HCT116 (cell line): ENCODE data around the gene WNT9B. TPM values are rescaled to one million over a fixed set of nuclear protein-coding genes. Genes with fewer than 3 reads are reported as not detected.

ENCODE experiments used
- ATAC-seq: fragments of 200-7000 bp; cut with Tn5 transposase; 2 replicates; pipeline ENCODE4 v1.9.1; 2020; ENCODE audit warnings: mild to moderate bottlenecking, moderate library complexity
- BruUV-seq: library from RNA; stranded (reverse); fragments of 400-500 nt; replicated peaks from 2 replicates; lab custom pipeline; 2021; lab: Mats Ljungman, UMichigan
- CTCF ChIA-PET: fragments of 300-600 bp; sonication (Branson Sonifier 250); formaldehyde crosslinking; loops from one replicate; lab custom pipeline; 2021; ENCODE audit warnings: antibody characterized with exemption; lab: Charles Lee
- POLR2A ChIA-PET: fragments of 300-600, 350-600 bp; sonication (Branson Sonifier 250); formaldehyde crosslinking; loops from one replicate; lab custom pipeline; 2021; ENCODE audit warnings: antibody characterized with exemption; lab: Charles Lee
- RAD21 ChIA-PET, 2 experiments: fragments of 300-600 bp; sonication (Branson Sonifier 250); formaldehyde crosslinking; loops; one replicate each; lab custom pipeline; 2023; ENCODE audit warnings: low total read pairs in 2 of 2; ENCODE audit not compliant: uncharacterized antibody in 2 of 2, unreplicated experiment in 2 of 2, low non-redundant PET in 1 of 2; lab: Charles Lee
- DNase-seq: peaks from one replicate; pipeline ENCODE4 v3.0.0-alpha.2; 2010; ENCODE audit warnings: low read depth, low spot score
- H2AFZ ChIP-seq: fragments of 200-600 bp; shearing (Covaris generic), sonication (generic); 2 replicates; pipeline ENCODE4 v1.6.1; 2017; ENCODE audit warnings: low read depth, mixed run types, mixed read lengths, antibody characterized with exemption, low read length; ENCODE audit not compliant: poor library complexity, severe bottlenecking
- H3K27ac ChIP-seq: 2 replicates; pipeline ENCODE4 v1.5.1; 2012; ENCODE audit warnings: low read depth, low read length
- H3K27me3 ChIP-seq: fragments of 200-600 bp; sonication (generic); 2 replicates; pipeline ENCODE4 v1.6.1; 2016; ENCODE audit warnings: mixed run types, low read length, mixed read lengths; ENCODE audit not compliant: insufficient read depth
- H3K36me3 ChIP-seq, 2 experiments: fragments of 200-500 bp in 1 of 2; fragments of 200-600 bp in 1 of 2; sonication (Bioruptor generic) in 1 of 2; sonication (generic) in 1 of 2; 2 replicates each; pipeline versions ENCODE4 v1.5.1 to v1.6.1; 2014 to 2016; ENCODE audit warnings: low read length in 2 of 2, inconsistent platforms in 1 of 2, mixed read lengths in 1 of 2, mixed run types in 1 of 2; ENCODE audit not compliant: insufficient read depth in 2 of 2, control insufficient read depth in 1 of 2
- H3K4me1 ChIP-seq, 2 experiments: fragments of 200-600 bp in 1 of 2; sonication (generic) in 1 of 2; 2 replicates each; pipeline versions ENCODE4 v1.5.1 to v1.6.1; 2012 to 2017; ENCODE audit warnings: low read length in 2 of 2, inconsistent platforms in 1 of 2, mild to moderate bottlenecking in 1 of 2, mixed read lengths in 1 of 2, mixed run types in 1 of 2, moderate library complexity in 1 of 2; ENCODE audit not compliant: insufficient read depth in 2 of 2, control insufficient read depth in 1 of 2
- H3K4me2 ChIP-seq: fragments of 200-600 bp; sonication (generic); 2 replicates; pipeline ENCODE4 v1.6.1; 2017; ENCODE audit warnings: mixed run types, low read length, mixed read lengths
- H3K4me3 ChIP-seq, 2 experiments: fragments of 200-600 bp in 1 of 2; sonication (generic) in 1 of 2; replicated peaks in 1 of 2; 2 replicates each; pipeline ENCODE4 v1.5.1; 2011 to 2016; ENCODE audit warnings: low read length in 2 of 2, control low read depth in 1 of 2, low read depth in 1 of 2, mild to moderate bottlenecking in 1 of 2, mixed read lengths in 1 of 2, mixed run types in 1 of 2
- H3K79me2 ChIP-seq: fragments of 200-600 bp; sonication (generic); 2 replicates; pipeline ENCODE4 v1.6.1; 2017; ENCODE audit warnings: mild to moderate bottlenecking, mixed run types, low read length, moderate library complexity, mixed read lengths; ENCODE audit not compliant: insufficient read depth
- H3K9ac ChIP-seq: fragments of 200-600 bp; sonication (generic); 2 replicates; pipeline ENCODE4 v1.6.1; 2016; ENCODE audit warnings: low read length, mixed read lengths
- H3K9me2 ChIP-seq: fragments of 200-600 bp; sonication (generic), shearing (Covaris generic); 2 replicates; pipeline ENCODE4 v1.6.1; 2017; ENCODE audit warnings: mixed run types, mild to moderate bottlenecking, moderate library complexity; ENCODE audit not compliant: insufficient read depth
- H3K9me3 ChIP-seq, 2 experiments: fragments of 200-500 bp in 1 of 2; fragments of 200-600 bp in 1 of 2; sonication (Bioruptor generic) in 1 of 2; sonication (generic) in 1 of 2; 2 replicates each; pipeline ENCODE4 v1.6.1; 2014 to 2017; ENCODE audit warnings: low read length in 2 of 2, mixed read lengths in 2 of 2, inconsistent platforms in 1 of 2, low read depth in 1 of 2, mild to moderate bottlenecking in 1 of 2, mixed run types in 1 of 2, moderate library complexity in 1 of 2; ENCODE audit not compliant: control insufficient read depth in 1 of 2, insufficient read depth in 1 of 2
- H4K20me1 ChIP-seq: fragments of 200-600 bp; sonication (generic), shearing (Covaris generic); 2 replicates; pipeline ENCODE4 v1.6.1; 2017; ENCODE audit warnings: mixed run types, mild to moderate bottlenecking, moderate library complexity; ENCODE audit not compliant: insufficient read depth
- CEBPB ChIP-seq: IDR thresholded peaks from 2 replicates; pipeline ENCODE4 v1.6.1; 2012; ENCODE audit warnings: low read depth
- CTCF ChIP-seq, 3 experiments: fragments of 200-600 bp in 1 of 3; sonication (generic) in 1 of 3; IDR thresholded peaks in 2 of 3; conservative IDR thresholded peaks in 1 of 3; 2 replicates each; pipeline ENCODE4 v1.5.1; 2012 to 2017; ENCODE audit warnings: low read depth in 2 of 3, low read length in 2 of 3, antibody characterized with exemption in 1 of 3, borderline replicate concordance in 1 of 3, control low read depth in 1 of 3, mild to moderate bottlenecking in 1 of 3, mixed read lengths in 1 of 3, mixed run types in 1 of 3, moderate library complexity in 1 of 3; ENCODE audit not compliant: insufficient read depth in 1 of 3
- EGR1 ChIP-seq: IDR thresholded peaks from 2 replicates; pipeline ENCODE4 v1.6.1; 2012; ENCODE audit warnings: low read depth
- ELF1 ChIP-seq: IDR thresholded peaks from 2 replicates; pipeline ENCODE4 v1.6.1; 2012; ENCODE audit warnings: low read depth, borderline replicate concordance
- EZH2 ChIP-seq: fragments of 200-600 bp; sonication (generic); IDR thresholded peaks from 2 replicates; pipeline ENCODE4 v1.6.1; 2017; ENCODE audit warnings: antibody characterized with exemption, mixed run types
- FOSL1 ChIP-seq: IDR thresholded peaks from 2 replicates; pipeline ENCODE4 v1.6.1; 2012; ENCODE audit warnings: low read depth
- JUND ChIP-seq: IDR thresholded peaks from 2 replicates; pipeline ENCODE4 v1.6.1; 2012
- MAX ChIP-seq: IDR thresholded peaks from 2 replicates; pipeline ENCODE4 v1.6.1; 2012
- POLR2A ChIP-seq: IDR thresholded peaks from 2 replicates; pipeline ENCODE4 v1.7.0; 2011; ENCODE audit warnings: borderline replicate concordance; ENCODE audit not compliant: insufficient read depth, insufficient read length; ENCODE audit errors: extremely low read depth
- POLR2AphosphoS5 ChIP-seq: IDR thresholded peaks from 2 replicates; pipeline ENCODE4 v1.6.1; 2011; ENCODE audit warnings: mild to moderate bottlenecking, low read depth, low read length, moderate library complexity
- REST ChIP-seq: IDR thresholded peaks from 2 replicates; pipeline ENCODE4 v1.6.1; 2012; ENCODE audit warnings: low read depth
- SIN3A ChIP-seq: IDR thresholded peaks from 2 replicates; pipeline ENCODE4 v1.6.1; 2012; ENCODE audit warnings: low read depth
- SP1 ChIP-seq: IDR thresholded peaks from 2 replicates; pipeline ENCODE4 v1.6.1; 2012; ENCODE audit warnings: low read depth
- SRF ChIP-seq: IDR thresholded peaks from 2 replicates; pipeline ENCODE4 v1.6.1; 2012; ENCODE audit warnings: low read depth
- YY1 ChIP-seq: IDR thresholded peaks from 2 replicates; pipeline ENCODE4 v1.6.1; 2011; ENCODE audit warnings: low read length, low read depth, moderate library complexity, mild to moderate bottlenecking; ENCODE audit not compliant: insufficient replicate concordance; ENCODE audit errors: extremely low read depth
- ZNF274 ChIP-seq: fragments of 200-500 bp; sonication (Bioruptor generic); IDR thresholded peaks from 2 replicates; pipeline ENCODE4 v1.6.1; 2014; ENCODE audit warnings: mild to moderate bottlenecking, low read depth, low read length, inconsistent platforms
- intact Hi-C: fragments of 100-400 bp; cut with micrococcal nuclease; formaldehyde crosslinking; loops from 2 replicates; pipeline ENCODE4 v1.10.0; 2022
- total RNA-seq: library from RNA; stranded (reverse); gene quantifications from one replicate; pipeline ENCODE4 v1.2.1, GENCODE V29; 2021; ENCODE audit not compliant: unreplicated experiment

Gene WNT9B
- total RNA-seq, 1 experiment from 2014 or later = not detected

- no peak for TF ChIP-seq CTCF (IDR thresholded peaks at IDR 0.05 in 2 of 3, conservative IDR thresholded peaks at IDR 0.05 in 1 of 3; ENCODE audit: borderline replicate concordance in 1 of 3, insufficient read depth in 1 of 3, low read depth in 2 of 3, low read length in 2 of 3)
- no peak for TF ChIP-seq MAX
These were observed 6.2 kb downstream of the WNT9B start (continued) for GRCh38 chr17:46857600-46857999.

GRCh38 chr17:46859996-46860395 is 8.6 kb downstream of the WNT9B start:
- RAD21 ChIA-PET = no interaction called here
- H4K20me1 ChIP-seq = no peaks in the 10 kb centered on the region
- H3K27me3 ChIP-seq = no peaks in the 10 kb centered on the region
- H3K9me3 ChIP-seq = no peaks in the 10 kb centered on the region
- H3K79me2 ChIP-seq = no peaks in the 10 kb centered on the region
- no peaks in the 10 kb centered on the region for H3K36me3 ChIP-seq
- no TSS peak for BruUV-seq
- DNase-seq = no peak
- H3K4me1 ChIP-seq = no peaks in the 10 kb centered on the region
- no peaks in the 10 kb centered on the region for H3K9me2 ChIP-seq
- no peak overlapping the region for H3K27ac ChIP-seq
- no peak overlapping the region for H2AFZ ChIP-seq
- intact Hi-C loops = no loop called here
- CTCF ChIA-PET = no interaction called here
- H3K4me2 ChIP-seq = no peak overlapping the region
- H3K4me3 ChIP-seq = no peak overlapping the region
- no peak overlapping the region for H3K9ac ChIP-seq
- POLR2A ChIA-PET = no interaction called here
- no peak for ATAC-seq
- TF ChIP-seq JUND (no peak), FOSL1 (no peak), POLR2A (no peak), REST (no peak), ZNF274 (no peak), CTCF (IDR thresholded peaks at IDR 0.05 in 2 of 3, conservative IDR thresholded peaks at IDR 0.05 in 1 of 3; ENCODE audit: borderline replicate concordance in 1 of 3, insufficient read depth in 1 of 3, low read depth in 2 of 3, low read length in 2 of 3) (no peak), POLR2AphosphoS5 (no peak), SP1 (no peak), SIN3A (no peak), CEBPB (no peak), YY1 (no peak), EZH2 (no peak), ELF1 (no peak), SRF (no peak), EGR1 (no peak)
